SK-N-SH (cell line): Measurements from ENCODE around the gene PPP3R1.

Experiments
- CTCF ChIP-seq: fragments of 200-600 bp; sonication (generic); IDR thresholded peaks from 2 replicates; pipeline ENCODE4 v1.6.1; 2017; ENCODE audit warnings: antibody characterized with exemption, mild to moderate bottlenecking, moderate library complexity
- EP300 ChIP-seq, 2 experiments: IDR thresholded peaks; 2 replicates each; pipeline versions ENCODE4 v1.4.0 to v1.6.1; 2012; ENCODE audit warnings: borderline replicate concordance in 1 of 2, low read depth in 1 of 2, low read length in 1 of 2
- FOXM1 ChIP-seq: IDR thresholded peaks from 2 replicates; pipeline ENCODE4 v1.4.0; 2012; ENCODE audit warnings: low read depth, mild to moderate bottlenecking
- POLR2AphosphoS5 ChIP-seq: IDR thresholded peaks from 2 replicates; pipeline ENCODE4 v1.6.1; 2012; ENCODE audit warnings: low read depth, low read length
- TCF12 ChIP-seq: IDR thresholded peaks from 2 replicates; pipeline ENCODE4 v1.4.0; 2012
- YY1 ChIP-seq: IDR thresholded peaks from 2 replicates; pipeline ENCODE4 v1.4.0; 2012; ENCODE audit warnings: low read depth, mild to moderate bottlenecking
- TF ChIP-seq, protein P1 (sequence below): IDR thresholded peaks from 2 replicates; pipeline ENCODE4 v1.4.0; 2012; ENCODE audit warnings: low read depth

DNA sequence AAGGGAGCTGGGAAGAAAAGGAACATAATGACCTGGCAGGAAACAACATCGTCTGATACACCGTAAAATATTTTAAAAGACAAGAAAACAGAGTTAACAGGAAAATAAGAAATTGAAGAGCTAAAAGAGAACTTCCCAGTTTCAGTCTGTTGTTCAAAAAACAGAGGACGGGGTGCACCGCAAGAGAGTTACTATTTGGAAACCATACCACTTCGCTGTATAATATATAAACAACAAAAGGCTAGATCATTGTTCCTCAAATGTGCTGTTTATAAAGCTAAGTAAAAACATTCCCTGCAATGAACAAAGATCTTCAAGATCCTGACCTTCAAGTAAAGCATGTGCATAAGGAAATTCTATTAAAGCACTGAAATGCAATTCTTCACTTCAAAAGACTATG is 2.1 kb downstream of the PPP3R1 start:
- TF ChIP-seq, protein P1, sequence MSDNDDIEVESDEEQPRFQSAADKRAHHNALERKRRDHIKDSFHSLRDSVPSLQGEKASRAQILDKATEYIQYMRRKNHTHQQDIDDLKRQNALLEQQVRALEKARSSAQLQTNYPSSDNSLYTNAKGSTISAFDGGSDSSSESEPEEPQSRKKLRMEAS: no peak
- TF ChIP-seq FOXM1 (no peak), CTCF (no peak), TCF12 (no peak), YY1 (no peak), POLR2AphosphoS5 (no peak), EP300 (IDR thresholded peaks at IDR 0.05; ENCODE audit: borderline replicate concordance in 1 of 2, low read depth in 1 of 2, low read length in 1 of 2) (no peak)
